ENCODE data around the gene FDX2.

GRCh38 chr19:10352764-10353671 is 37.2 kb upstream of the FDX2 start:
- no peak for TF ChIP-seq EZH2 (IDR thresholded peaks at IDR 0.05; ENCODE audit: borderline replicate concordance, low read length)
- TF ChIP-seq, protein P1, sequence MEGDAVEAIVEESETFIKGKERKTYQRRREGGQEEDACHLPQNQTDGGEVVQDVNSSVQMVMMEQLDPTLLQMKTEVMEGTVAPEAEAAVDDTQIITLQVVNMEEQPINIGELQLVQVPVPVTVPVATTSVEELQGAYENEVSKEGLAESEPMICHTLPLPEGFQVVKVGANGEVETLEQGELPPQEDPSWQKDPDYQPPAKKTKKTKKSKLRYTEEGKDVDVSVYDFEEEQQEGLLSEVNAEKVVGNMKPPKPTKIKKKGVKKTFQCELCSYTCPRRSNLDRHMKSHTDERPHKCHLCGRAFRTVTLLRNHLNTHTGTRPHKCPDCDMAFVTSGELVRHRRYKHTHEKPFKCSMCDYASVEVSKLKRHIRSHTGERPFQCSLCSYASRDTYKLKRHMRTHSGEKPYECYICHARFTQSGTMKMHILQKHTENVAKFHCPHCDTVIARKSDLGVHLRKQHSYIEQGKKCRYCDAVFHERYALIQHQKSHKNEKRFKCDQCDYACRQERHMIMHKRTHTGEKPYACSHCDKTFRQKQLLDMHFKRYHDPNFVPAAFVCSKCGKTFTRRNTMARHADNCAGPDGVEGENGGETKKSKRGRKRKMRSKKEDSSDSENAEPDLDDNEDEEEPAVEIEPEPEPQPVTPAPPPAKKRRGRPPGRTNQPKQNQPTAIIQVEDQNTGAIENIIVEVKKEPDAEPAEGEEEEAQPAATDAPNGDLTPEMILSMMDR (conservative IDR thresholded peaks at IDR 0.05 in 1 of 2, IDR thresholded peaks at IDR 0.05 in 1 of 2; ENCODE audit: extremely low read depth in 1 of 2, insufficient read depth in 1 of 2, low read depth in 1 of 2, low read length in 2 of 2), result no peak

Measured in mammary epithelial cell (primary cell).